AG20443 (cell line): ENCODE results near the gene GOLGA6B.
A peak's percentile ranks its signal among the peaks of the same experiment; 100 is the strongest.
"Not testable (repeated sequence)": the region's sequence is repeated elsewhere in the genome, so short reads cannot be mapped to it uniquely, and the experiment has no call there.

Experiments used
- DNase-seq: peaks from one replicate; pipeline ENCODE4 v3.0.0; 2012; ENCODE audit warnings: low spot score, mixed read lengths

The GOLGA6B gene

GRCh38 chr15:72663931-72664330 lies 9.4 kb downstream of the GOLGA6B start:
- not testable (repeated sequence) for DNase-seq

- DNase-seq = not testable (repeated sequence)
Measured at GRCh38 chr15:72665706-72666105, 11.2 kb downstream of the GOLGA6B start.

GRCh38 chr15:72669803-72670202 lies 15.3 kb downstream of the GOLGA6B start:
- not testable (repeated sequence) for DNase-seq

GRCh38 chr15:72670656-72671352 lies 16.3 kb downstream of the GOLGA6B start:
- peak; percentile 72 for DNase-seq

GRCh38 chr15:72671525-72671924 lies 17.0 kb downstream of the GOLGA6B start:
- no peak for DNase-seq

GRCh38 chr15:72676838-72677237 lies 22.3 kb downstream of the GOLGA6B start:
- no peak for DNase-seq

GRCh38 chr15:72680931-72681330 lies 26.4 kb downstream of the GOLGA6B start:
- DNase-seq = no peak

- DNase-seq = no peak
Measured at GRCh38 chr15:72682772-72683171, 28.3 kb downstream of the GOLGA6B start.

GRCh38 chr15:72685301-72685924 lies 30.9 kb downstream of the GOLGA6B start:
- no peak for DNase-seq

GRCh38 chr15:72685925-72686794 lies 31.7 kb downstream of the GOLGA6B start, which contains the start of the genes BBS4 and HIGD2B:
Gene BBS4, plus strand, starts transcription at chr15:72686207. Its CDS starts 21 bp downstream, at chr15:72686228.
Gene HIGD2B, minus strand, starts transcription at chr15:72686182. Its CDS starts 9,808 bp downstream, at chr15:72676374.
- DNase-seq = peak; percentile 92

- DNase-seq = no peak
Measured at GRCh38 chr15:72688697-72689096, 34.2 kb downstream of the GOLGA6B start.

- no peak for DNase-seq
Measured at GRCh38 chr15:72690938-72691337, 36.4 kb downstream of the GOLGA6B start.

- no peak for DNase-seq
Measured at GRCh38 chr15:72698938-72699337, 44.4 kb downstream of the GOLGA6B start.

GRCh38 chr15:72700076-72700475 lies 45.6 kb downstream of the GOLGA6B start:
- DNase-seq = no peak

GRCh38 chr15:72706266-72706665 lies 51.8 kb downstream of the GOLGA6B start:
- no peak for DNase-seq

GRCh38 chr15:72708551-72709303 lies 54.2 kb downstream of the GOLGA6B start:
- not testable (repeated sequence) for DNase-seq
